ENCODE results near the gene TFF3.

- TF ChIP-seq CTCF (IDR thresholded peaks at IDR 0.05; ENCODE audit: low read length), result no peak
- no peak for TF ChIP-seq EZH2phosphoT487 (IDR thresholded peaks at IDR 0.05; ENCODE audit: low read length)
Observed at GRCh38 chr21:42299324-42300044, 15.7 kb downstream of the TFF3 start.

Data from MM.1S (cell line).